ENCODE data around the gene PROK2. TPM values are rescaled to one million over a fixed set of nuclear protein-coding genes. Genes with fewer than 3 reads are reported as not detected.

Gene PROK2
- total and polyA plus RNA-seq, 10 of the 15 experiments (the other 5 are each of a cell fraction or from before 2014, with no cell fraction given), result not detected

DNA sequence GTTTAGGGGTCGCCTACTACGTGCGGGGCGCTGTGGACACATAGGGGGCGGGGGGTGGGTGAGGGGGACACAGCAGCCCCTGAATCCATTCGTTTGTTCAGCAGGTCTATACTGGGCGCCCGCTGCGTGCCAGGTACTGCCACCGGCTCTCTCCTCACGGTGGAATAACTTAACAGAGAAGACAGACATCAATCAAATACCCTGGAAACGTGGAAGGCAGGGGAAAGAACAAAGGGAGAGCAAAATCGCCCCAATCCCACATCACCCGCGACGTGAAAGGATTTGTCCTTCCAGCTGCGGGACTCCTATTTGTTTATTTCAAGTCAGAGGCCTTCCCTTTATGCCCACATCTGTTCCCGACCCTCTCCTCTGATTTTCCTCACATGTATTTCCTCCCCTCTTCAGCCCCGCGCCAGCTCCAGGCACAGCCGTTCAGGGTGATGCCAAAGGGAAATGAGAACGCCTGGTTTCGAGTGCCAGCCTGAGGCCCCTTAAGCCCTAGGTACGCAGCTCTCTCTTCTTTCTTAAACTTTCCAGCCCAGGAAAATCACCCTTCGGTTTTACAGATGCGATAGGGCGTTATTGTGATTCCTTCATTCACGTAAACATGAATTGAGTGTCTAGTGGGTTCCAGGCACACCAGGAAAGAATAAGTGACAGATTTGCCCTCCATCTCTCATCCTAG lies 726 bp upstream of the PROK2 start:
- CTCF ChIA-PET, result no interaction called here
- peaks cover 7 to 17% of the 10 kb centered on the region in 2 experiments for H3K27me3 ChIP-seq (replicated peaks in 1 of 2; ENCODE audit: control insufficient read depth in 2 of 2, insufficient read depth in 2 of 2, low read length in 1 of 2)
- no peak overlapping the region for H3K27ac ChIP-seq (ENCODE audit: control insufficient read depth, insufficient read depth)
- POLR2A ChIA-PET, result no interaction called here
- no peak overlapping the region for H3K9ac ChIP-seq (ENCODE audit: control insufficient read depth, insufficient read depth, low read length)
- RAD21 ChIA-PET (ENCODE audit: unreplicated experiment), result no interaction called here
- no TSS peak for BruUV-seq (replicated peaks)
- SMC1A ChIA-PET (ENCODE audit: uncharacterized antibody, unreplicated experiment), result no interaction called here
- DNase-seq (ENCODE audit: low read depth, low spot score) (no peak), FAIRE-seq (no peak), ATAC-seq (no peak)
- no peaks in the 10 kb centered on the region for H3K36me3 ChIP-seq (ENCODE audit: control insufficient read depth in 2 of 2, insufficient read depth in 2 of 2, low read length in 1 of 2)
- H3K4me2 ChIP-seq (ENCODE audit: control insufficient read depth, insufficient read depth), result no peak overlapping the region
- no peaks in the 10 kb centered on the region for H3K9me3 ChIP-seq (replicated peaks; ENCODE audit: control insufficient read depth, insufficient read depth, low read length)
- no peaks in the 10 kb centered on the region for H3K4me1 ChIP-seq (ENCODE audit: control insufficient read depth, insufficient read depth, low read length)
- TF ChIP-seq TCF7 (IDR thresholded peaks at IDR 0.05; ENCODE audit: borderline replicate concordance) (no peak), EED (IDR thresholded peaks at IDR 0.05; ENCODE audit: low read depth) (no peak), CHD1 (IDR thresholded peaks at IDR 0.05; ENCODE audit: low read depth, low read length) (no peak), CBX3 (IDR thresholded peaks at IDR 0.05; ENCODE audit: borderline replicate concordance, low read depth) (no peak), E2F4 (IDR thresholded peaks at IDR 0.05; ENCODE audit: low read depth, low read length) (no peak)
- TF ChIP-seq, protein P1, sequence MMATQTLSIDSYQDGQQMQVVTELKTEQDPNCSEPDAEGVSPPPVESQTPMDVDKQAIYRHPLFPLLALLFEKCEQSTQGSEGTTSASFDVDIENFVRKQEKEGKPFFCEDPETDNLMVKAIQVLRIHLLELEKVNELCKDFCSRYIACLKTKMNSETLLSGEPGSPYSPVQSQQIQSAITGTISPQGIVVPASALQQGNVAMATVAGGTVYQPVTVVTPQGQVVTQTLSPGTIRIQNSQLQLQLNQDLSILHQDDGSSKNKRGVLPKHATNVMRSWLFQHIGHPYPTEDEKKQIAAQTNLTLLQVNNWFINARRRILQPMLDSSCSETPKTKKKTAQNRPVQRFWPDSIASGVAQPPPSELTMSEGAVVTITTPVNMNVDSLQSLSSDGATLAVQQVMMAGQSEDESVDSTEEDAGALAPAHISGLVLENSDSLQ (IDR thresholded peaks at IDR 0.05), result no peak
- intact Hi-C loops (cut with micrococcal nuclease; ENCODE audit: unreplicated experiment) (no loop called here), in situ Hi-C loops (cut with MboI) (no loop called here)
- no peaks in the 10 kb centered on the region for H3K79me2 ChIP-seq (ENCODE audit: control insufficient read depth, insufficient read depth, low read length)
- H3K4me3 ChIP-seq, result no peak overlapping the region
- 38% methylated on average over 24 of the region's 28 CpGs for WGBS (ENCODE audit: insufficient coverage, insufficient replicate concordance, low lambda C conversion rate, missing lambda C conversion rate)
- H4K20me1 ChIP-seq (ENCODE audit: control insufficient read depth, insufficient read depth), result no peaks in the 10 kb centered on the region
- H2AFZ ChIP-seq (ENCODE audit: control insufficient read depth, low read depth, low read length), result no peak overlapping the region
